Mesenchymal stem cell (in vitro differentiated cells and primary cell): ENCODE results near the gene SLC13A5.

Source experiments
- DNase-seq: peaks from one replicate; pipeline ENCODE4 v3.0.0-alpha.2; 2013
- H2AFZ ChIP-seq: one replicate; pipeline ENCODE4 v1.6.1; 2013; ENCODE audit warnings: low read depth, mild to moderate bottlenecking, control low read depth, inconsistent platforms, low read length, moderate library complexity
- H2AK5ac ChIP-seq: 2 replicates; pipeline ENCODE4 v1.6.1; 2013; ENCODE audit warnings: low read length, moderate library complexity, mild to moderate bottlenecking, inconsistent platforms; ENCODE audit not compliant: severe bottlenecking
- H2BK120ac ChIP-seq: one replicate; pipeline ENCODE4 v1.6.1; 2013; ENCODE audit warnings: low read depth, mild to moderate bottlenecking, inconsistent platforms, low read length, moderate library complexity
- H2BK12ac ChIP-seq, 2 experiments: one replicate each; pipeline ENCODE4 v1.6.1; 2013; ENCODE audit warnings: inconsistent platforms in 2 of 2, low read length in 2 of 2, mild to moderate bottlenecking in 2 of 2, moderate library complexity in 2 of 2, control low read depth in 1 of 2
- H2BK15ac ChIP-seq: one replicate; pipeline ENCODE4 v1.6.1; 2013; ENCODE audit warnings: mild to moderate bottlenecking, low read depth, inconsistent platforms; ENCODE audit not compliant: poor library complexity, severe bottlenecking
- H2BK5ac ChIP-seq: 2 replicates; pipeline ENCODE4 v1.6.1; 2013; ENCODE audit warnings: low read depth, mild to moderate bottlenecking, low read length, control low read depth, inconsistent platforms; ENCODE audit not compliant: poor library complexity, severe bottlenecking
- H3K14ac ChIP-seq, 2 experiments: one replicate each; pipeline ENCODE4 v1.6.1; 2013; ENCODE audit warnings: inconsistent platforms in 2 of 2, low read length in 2 of 2, control low read depth in 1 of 2, mild to moderate bottlenecking in 1 of 2, moderate library complexity in 1 of 2
- H3K18ac ChIP-seq, 2 experiments: one replicate each; pipeline ENCODE4 v1.6.1; 2013; ENCODE audit warnings: inconsistent platforms in 2 of 2, low read length in 2 of 2, control low read depth in 1 of 2, low read depth in 1 of 2, mild to moderate bottlenecking in 1 of 2
- H3K23ac ChIP-seq, 2 experiments: one replicate each; pipeline ENCODE4 v1.6.1; 2013; ENCODE audit warnings: inconsistent platforms in 2 of 2, low read length in 2 of 2, mild to moderate bottlenecking in 2 of 2, moderate library complexity in 2 of 2, control low read depth in 1 of 2
- H3K27ac ChIP-seq: 2 replicates; pipeline ENCODE4 v1.5.1; 2013; ENCODE audit warnings: mild to moderate bottlenecking, moderate library complexity, low read length, control low read depth, inconsistent platforms; ENCODE audit not compliant: poor library complexity, severe bottlenecking
- H3K27me3 ChIP-seq, 2 experiments: 2 replicates each; pipeline versions ENCODE4 v1.6.1 to v1.7.0; 2013; ENCODE audit warnings: low read length in 2 of 2, mild to moderate bottlenecking in 2 of 2, moderate library complexity in 2 of 2, control low read depth in 1 of 2, inconsistent platforms in 1 of 2; ENCODE audit not compliant: control insufficient read depth in 1 of 2, insufficient read depth in 1 of 2
- H3K36me3 ChIP-seq, 2 experiments: 2 replicates each; pipeline versions ENCODE4 v1.6.1 to v1.7.0; 2013; ENCODE audit warnings: low read length in 2 of 2, control low read depth in 1 of 2, inconsistent platforms in 1 of 2, low read depth in 1 of 2, mild to moderate bottlenecking in 1 of 2; ENCODE audit not compliant: insufficient read depth in 2 of 2, control insufficient read depth in 1 of 2
- H3K4ac ChIP-seq, 2 experiments: one replicate each; pipeline ENCODE4 v1.6.1; 2013; ENCODE audit warnings: inconsistent platforms in 2 of 2, low read length in 2 of 2, mild to moderate bottlenecking in 2 of 2, moderate library complexity in 2 of 2, control low read depth in 1 of 2, low read depth in 1 of 2
- H3K4me1 ChIP-seq: 2 replicates; pipeline ENCODE4 v1.6.1; 2013; ENCODE audit warnings: low read depth, low read length, control low read depth; ENCODE audit not compliant: control insufficient read depth, insufficient read depth
- H3K4me2 ChIP-seq: 2 replicates; pipeline ENCODE4 v1.6.1; 2013; ENCODE audit warnings: low read length, mild to moderate bottlenecking, inconsistent platforms; ENCODE audit not compliant: poor library complexity, severe bottlenecking
- H3K4me3 ChIP-seq, 2 experiments: 2 replicates each; pipeline versions ENCODE4 v1.5.1 to v1.7.0; 2013; ENCODE audit warnings: low read length in 2 of 2, mild to moderate bottlenecking in 2 of 2, control low read depth in 1 of 2, low read depth in 1 of 2; ENCODE audit not compliant: insufficient read depth in 1 of 2
- H3K79me1 ChIP-seq: replicated peaks from 2 replicates; pipeline ENCODE4 v1.6.1; 2013; ENCODE audit warnings: mild to moderate bottlenecking, control low read depth, low read length, inconsistent platforms; ENCODE audit not compliant: poor library complexity, severe bottlenecking
- H3K9ac ChIP-seq: 2 replicates; pipeline ENCODE4 v1.7.0; 2013; ENCODE audit warnings: mild to moderate bottlenecking, low read length, moderate library complexity
- H3K9me3 ChIP-seq: 2 replicates; pipeline ENCODE4 v1.7.0; 2013; ENCODE audit warnings: mild to moderate bottlenecking, low read length; ENCODE audit not compliant: control insufficient read depth
- H4K8ac ChIP-seq: one replicate; pipeline ENCODE4 v1.6.1; 2013; ENCODE audit warnings: inconsistent platforms, mild to moderate bottlenecking, low read length, moderate library complexity
- H4K91ac ChIP-seq: one replicate; pipeline ENCODE4 v1.6.1; 2013; ENCODE audit warnings: mild to moderate bottlenecking, low read length, inconsistent platforms
- WGBS: methylation state at CpG from one replicate; pipeline ENCODE4 v1.1.7; 2013; ENCODE audit warnings: mixed read lengths; 5-methylcytosine and 5-hydroxymethylcytosine counted together

Gene SLC13A5

DNA sequence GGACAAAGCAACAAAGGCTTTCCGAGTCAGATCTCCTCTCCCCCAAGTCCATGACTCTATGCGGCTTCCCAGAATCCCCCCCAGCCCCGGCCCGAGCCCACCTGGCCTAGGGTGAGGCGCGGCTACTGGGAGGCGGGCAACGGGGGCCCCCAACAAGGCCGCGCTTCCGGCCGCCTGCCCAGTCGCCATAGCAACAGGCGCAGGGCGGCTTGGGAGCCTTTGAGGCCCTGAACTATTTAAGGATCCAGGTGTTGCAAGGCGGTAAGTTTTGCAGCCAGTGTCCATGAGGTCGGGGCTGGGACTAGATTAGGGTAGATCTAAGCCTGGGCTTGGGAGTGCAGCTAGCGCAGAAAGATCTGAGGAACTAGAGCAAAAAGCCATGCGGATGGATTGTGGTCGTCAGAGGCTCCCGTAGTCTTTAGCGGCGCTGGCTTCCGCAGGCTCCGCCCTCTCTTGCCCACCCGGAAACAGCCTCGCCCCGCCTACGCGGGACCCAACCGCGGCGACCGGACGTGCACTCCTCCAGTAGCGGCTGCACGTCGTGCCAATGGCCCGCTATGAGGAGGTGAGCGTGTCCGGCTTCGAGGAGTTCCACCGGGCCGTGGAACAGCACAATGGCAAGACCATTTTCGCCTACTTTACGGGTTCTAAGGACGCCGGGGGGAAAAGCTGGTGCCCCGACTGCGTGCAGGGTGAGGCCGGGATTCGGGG is 72.5 kb downstream of the SLC13A5 start, which contains the start of the genes KIAA0753 and TXNDC17:
Gene KIAA0753, minus strand, starts transcription at position 176 of the 711 bp plus-strand sequence. CDS start 5,608 bp downstream, outside the sequence.
Gene TXNDC17, plus strand, starts transcription at position 525 of the 711 bp plus-strand sequence. Its CDS starts 23 bp downstream, at position 548.
- H3K36me3 ChIP-seq: peaks cover 21 to 36% of the 10 kb centered on the region in 2 experiments
- peak within 1 kb of the TSS; percentile 89 for H3K4me2 ChIP-seq
- H3K27me3 ChIP-seq: no peaks in the 10 kb centered on the region
- H3K4ac ChIP-seq: peak within 1 kb of the TSS; percentile 71 to 99
- peak within 1 kb of the TSS in 1 of 2 experiments; percentile 47 for H2BK12ac ChIP-seq
- under 1% methylated on average over 52 of the region's 52 CpGs for WGBS
- peak within 1 kb of the TSS; percentile 93 for H3K27ac ChIP-seq
- H2BK5ac ChIP-seq: peak within 1 kb of the TSS; percentile 92
- H3K18ac ChIP-seq: peak within 1 kb of the TSS; percentile 89 to 90
- no peak within 1 kb of the TSS for H2AK5ac ChIP-seq
- peak within 1 kb of the TSS; percentile 73 for H2BK15ac ChIP-seq
- H4K8ac ChIP-seq: peak within 1 kb of the TSS; percentile 81
- peak within 1 kb of the TSS; percentile 77 to 96 for H3K14ac ChIP-seq
- H4K91ac ChIP-seq: peak within 1 kb of the TSS; percentile 72
- DNase-seq: peak; percentile 94
- peaks cover 35% of the 10 kb centered on the region for H3K79me1 ChIP-seq
- H2BK120ac ChIP-seq: peak within 1 kb of the TSS; percentile 96
- H2AFZ ChIP-seq: peak within 1 kb of the TSS; percentile 76
- H3K9me3 ChIP-seq: no peaks in the 10 kb centered on the region
- peak within 1 kb of the TSS in 1 of 2 experiments; percentile 75 for H3K23ac ChIP-seq
- H3K9ac ChIP-seq: peak within 1 kb of the TSS; percentile 96
- peaks cover 27% of the 10 kb centered on the region for H3K4me1 ChIP-seq
- H3K4me3 ChIP-seq: peak within 1 kb of the TSS; percentile 87 to 100

DNA sequence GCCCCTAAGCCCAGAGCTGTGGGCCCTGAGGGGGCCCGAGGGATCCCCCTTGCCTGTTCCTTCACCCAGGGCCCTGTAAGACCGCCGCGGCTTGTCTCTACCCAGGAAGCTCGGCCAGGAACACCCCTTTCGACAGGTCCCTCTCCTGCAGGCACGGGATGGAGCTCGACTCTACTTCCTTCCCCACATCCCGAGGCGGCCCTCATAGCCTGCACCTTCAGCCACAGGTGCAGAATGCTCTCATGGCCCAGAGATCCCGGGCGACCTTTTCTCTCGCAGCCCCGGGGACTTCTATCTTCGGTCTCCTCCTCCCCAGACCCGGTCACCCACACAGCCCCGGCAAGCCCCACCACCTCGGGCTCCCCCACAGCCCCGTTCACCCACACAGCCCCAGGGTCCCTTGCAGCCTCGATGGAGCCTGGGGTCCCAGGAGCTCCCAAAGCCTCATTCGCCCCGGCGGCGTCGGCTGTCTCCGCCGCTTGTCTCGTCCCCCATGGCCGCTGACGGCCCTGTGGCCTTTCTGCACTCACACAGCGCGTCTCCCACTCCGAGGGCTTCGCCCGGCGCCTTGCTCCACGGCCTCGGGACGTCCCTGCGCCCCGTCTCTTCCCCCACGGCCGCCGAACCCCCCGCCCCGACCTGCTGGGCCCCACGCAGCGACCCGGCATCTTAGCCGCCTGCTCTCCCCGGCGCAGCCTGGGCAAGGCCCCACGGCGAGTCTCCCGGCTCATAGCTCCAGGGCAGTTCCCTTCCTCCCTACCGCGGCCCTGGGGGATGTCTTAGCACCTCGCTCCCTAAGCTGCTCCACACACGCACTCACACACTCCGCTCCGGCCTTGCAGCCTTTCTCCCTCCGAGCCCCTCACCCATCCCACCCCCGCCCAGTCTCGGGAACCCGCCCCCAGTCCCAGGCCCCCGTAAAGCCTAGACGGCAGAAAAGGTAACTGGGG is 73.3 kb downstream of the SLC13A5 start:
- peak overlapping the region; percentile 89 for H3K18ac ChIP-seq
- peak overlapping the region in 1 of 2 experiments; percentile 46 for H3K23ac ChIP-seq
- H3K14ac ChIP-seq: peak overlapping the region; percentile 77 to 91
- peaks cover 41% of the 10 kb centered on the region for H3K79me1 ChIP-seq
- no peaks in the 10 kb centered on the region for H3K9me3 ChIP-seq
- peak overlapping the region; percentile 93 for H3K27ac ChIP-seq
- DNase-seq: peak; percentile 72
- H2BK120ac ChIP-seq: peak overlapping the region; percentile 96
- peak overlapping the region; percentile 73 for H2BK15ac ChIP-seq
- peaks cover 21 to 35% of the 10 kb centered on the region in 2 experiments for H3K36me3 ChIP-seq
- peak overlapping the region; percentile 14 for H2BK5ac ChIP-seq
- H2AK5ac ChIP-seq: no peak overlapping the region
- peak overlapping the region in 1 of 2 experiments; percentile 10 for H2BK12ac ChIP-seq
- peak overlapping the region; percentile 65 to 79 for H3K4ac ChIP-seq
- no peaks in the 10 kb centered on the region for H3K27me3 ChIP-seq
- H4K91ac ChIP-seq: peak overlapping the region; percentile 72
- peak overlapping the region; percentile 96 for H3K9ac ChIP-seq
- peak overlapping the region; percentile 76 for H2AFZ ChIP-seq
- H4K8ac ChIP-seq: peak overlapping the region; percentile 81
- peaks cover 27% of the 10 kb centered on the region for H3K4me1 ChIP-seq
- peak overlapping the region; percentile 87 to 100 for H3K4me3 ChIP-seq
- under 1% methylated on average over 63 of the region's 67 CpGs for WGBS
- peak overlapping the region; percentile 89 for H3K4me2 ChIP-seq

DNA sequence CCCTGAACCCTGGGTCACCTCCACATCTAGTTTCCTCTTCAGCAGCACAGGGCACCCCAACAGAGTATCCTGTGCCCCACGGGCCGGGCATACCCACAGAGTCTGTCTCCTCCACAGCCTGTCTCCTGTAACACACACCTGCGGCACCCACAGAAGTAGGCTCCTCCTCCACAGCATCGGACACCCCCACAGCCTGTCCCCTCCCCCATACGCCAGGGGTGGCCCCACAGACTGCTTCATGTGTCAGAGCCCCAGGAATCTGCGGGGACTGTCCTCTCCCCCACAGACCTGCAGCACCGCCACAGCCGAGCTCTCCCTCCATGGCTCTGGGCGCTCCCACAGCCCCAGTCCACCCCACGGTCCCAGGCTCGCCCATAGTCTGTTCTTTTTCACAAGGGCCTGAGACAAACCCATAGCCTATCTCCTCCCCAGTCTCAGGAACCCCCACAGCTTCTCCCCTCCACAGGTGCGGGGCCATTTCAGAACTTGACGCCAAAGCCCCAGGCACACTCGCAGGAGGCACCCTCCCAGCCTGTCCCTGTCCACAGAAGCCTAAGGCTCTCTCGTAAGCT is 74.1 kb downstream of the SLC13A5 start:
- H4K8ac ChIP-seq: peak overlapping the region; percentile 51
- peak overlapping the region in 1 of 2 experiments; percentile 6 for H2BK12ac ChIP-seq
- H3K9ac ChIP-seq: peak overlapping the region; percentile 96
- peaks cover 39% of the 10 kb centered on the region for H3K79me1 ChIP-seq
- H3K4me3 ChIP-seq: peak overlapping the region; percentile 87 to 100
- H3K4me2 ChIP-seq: peak overlapping the region; percentile 89
- no peak overlapping the region for H3K27ac ChIP-seq
- peak overlapping the region; percentile 11 for H4K91ac ChIP-seq
- peak overlapping the region in 1 of 2 experiments; percentile 42 for H3K18ac ChIP-seq
- no peak overlapping the region for H2BK15ac ChIP-seq
- peak overlapping the region; percentile 77 for H2AK5ac ChIP-seq
- WGBS: 66% methylated on average over 15 of the region's 15 CpGs
- no peaks in the 10 kb centered on the region for H3K27me3 ChIP-seq
- peak overlapping the region in 1 of 2 experiments; percentile 40 for H3K4ac ChIP-seq
- H3K14ac ChIP-seq: peak overlapping the region in 1 of 2 experiments; percentile 38
- no peaks in the 10 kb centered on the region for H3K9me3 ChIP-seq
- DNase-seq: no peak
- no peak overlapping the region for H3K23ac ChIP-seq
- H3K4me1 ChIP-seq: peaks cover 27% of the 10 kb centered on the region
- no peak overlapping the region for H2AFZ ChIP-seq
- peaks cover 20 to 35% of the 10 kb centered on the region in 2 experiments for H3K36me3 ChIP-seq
- peak overlapping the region; percentile 6 for H2BK120ac ChIP-seq
- no peak overlapping the region for H2BK5ac ChIP-seq
